HG02885 (cell line): Measurements from ENCODE around the gene POLRMT.
"Not testable (repeated sequence)": the region's sequence is repeated elsewhere in the genome, so short reads cannot be mapped to it uniquely, and the experiment has no call there.

Source experiments
- ATAC-seq: cut with Tn5 transposase; IDR thresholded peaks from one replicate; pipeline ENCODE4 v1.9.1; 2021; ENCODE audit warnings: mild to moderate bottlenecking; ENCODE audit not compliant: unreplicated experiment, poor library complexity

POLRMT gene

DNA sequence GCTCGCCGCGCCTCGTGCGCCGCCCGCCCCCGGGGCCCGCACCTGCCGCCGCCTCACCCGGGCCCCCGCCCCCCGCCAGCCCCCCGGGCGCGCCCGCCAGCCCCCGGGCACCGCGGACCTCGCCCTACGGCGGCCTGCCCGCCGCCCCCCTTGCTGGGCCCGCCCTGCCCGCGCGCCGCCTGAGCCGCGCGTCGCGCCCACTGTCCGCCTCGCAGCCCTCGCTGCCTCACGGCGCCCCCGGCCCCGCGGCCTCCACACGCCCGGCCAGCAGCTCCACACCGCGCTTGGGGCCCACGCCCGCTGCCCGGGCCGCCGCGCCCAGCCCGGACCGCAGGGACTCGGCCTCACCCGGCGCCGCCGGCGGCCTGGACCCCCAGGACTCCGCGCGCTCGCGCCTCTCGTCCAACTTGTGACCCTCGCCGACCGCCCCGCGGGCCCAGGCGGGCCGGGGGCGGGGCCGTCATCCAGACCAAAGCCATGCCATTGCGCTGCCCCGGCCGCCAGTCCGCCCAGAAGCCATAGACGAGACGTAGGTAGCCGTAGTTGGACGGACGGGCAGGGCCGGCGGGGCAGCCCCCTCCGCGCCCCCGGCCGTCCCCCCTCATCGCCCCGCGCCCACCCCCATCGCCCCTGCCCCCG lies 17.2 kb downstream of the POLRMT start:
- ATAC-seq = no peak

DNA sequence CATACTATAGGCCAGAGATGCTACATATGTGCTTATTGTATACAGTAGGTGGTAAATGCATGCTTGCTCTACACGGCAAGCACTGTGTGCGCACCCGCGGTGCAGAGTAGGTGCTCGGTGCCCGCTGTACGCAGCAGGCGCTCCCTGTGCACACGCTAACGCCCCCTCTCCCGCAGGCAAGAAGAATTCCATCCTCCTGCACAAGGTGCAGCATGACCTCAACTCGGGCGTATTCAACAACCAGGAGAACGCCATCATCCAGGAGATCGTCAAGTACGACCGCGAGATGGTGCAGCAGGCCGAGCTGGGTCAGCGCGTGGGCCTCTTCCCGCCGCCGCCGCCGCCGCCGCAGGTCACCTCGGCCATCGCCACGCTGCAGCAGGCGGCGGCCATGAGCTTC lies 17.7 kb downstream of the POLRMT start:
- ATAC-seq = no peak

DNA sequence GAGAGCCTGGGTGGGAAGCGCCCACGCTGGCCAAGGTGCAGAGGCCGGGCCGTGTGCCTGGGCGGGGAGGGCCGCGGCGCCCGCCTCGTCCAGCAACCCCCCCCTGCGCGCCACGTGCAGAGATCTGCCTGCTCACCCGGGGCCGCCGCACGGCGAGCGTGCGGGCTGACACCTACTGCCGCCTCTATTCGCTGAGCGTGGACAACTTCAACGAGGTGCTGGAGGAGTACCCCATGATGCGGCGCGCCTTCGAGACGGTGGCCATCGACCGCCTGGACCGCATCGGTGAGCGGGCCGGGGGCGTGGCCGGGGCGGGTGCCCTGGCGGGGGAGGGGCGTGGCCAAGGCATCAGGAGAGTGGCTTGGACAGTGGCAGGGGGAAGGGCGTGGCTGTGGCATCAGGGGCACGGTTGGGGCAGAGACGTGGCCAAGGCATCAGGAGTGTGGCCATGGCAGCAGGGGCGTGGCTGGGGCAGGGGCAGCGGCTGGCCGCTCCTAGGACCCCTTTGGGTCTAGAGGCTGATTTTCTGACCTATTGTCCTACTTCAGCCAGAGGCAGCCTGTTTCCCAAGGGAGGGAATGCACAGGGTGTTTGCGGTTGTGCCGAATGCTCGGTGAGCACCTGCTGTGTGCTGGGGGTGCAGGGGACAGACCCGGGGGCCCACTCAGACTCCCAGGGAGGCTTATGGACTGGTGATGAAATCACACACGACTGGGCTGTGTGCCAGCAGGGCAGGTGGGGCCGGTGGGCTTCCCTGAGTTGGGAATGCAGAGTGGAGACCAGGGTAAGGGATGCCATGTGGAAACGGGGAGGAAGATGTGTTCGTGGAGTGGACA lies 19.4 kb downstream of the POLRMT start:
- no peak for ATAC-seq

DNA sequence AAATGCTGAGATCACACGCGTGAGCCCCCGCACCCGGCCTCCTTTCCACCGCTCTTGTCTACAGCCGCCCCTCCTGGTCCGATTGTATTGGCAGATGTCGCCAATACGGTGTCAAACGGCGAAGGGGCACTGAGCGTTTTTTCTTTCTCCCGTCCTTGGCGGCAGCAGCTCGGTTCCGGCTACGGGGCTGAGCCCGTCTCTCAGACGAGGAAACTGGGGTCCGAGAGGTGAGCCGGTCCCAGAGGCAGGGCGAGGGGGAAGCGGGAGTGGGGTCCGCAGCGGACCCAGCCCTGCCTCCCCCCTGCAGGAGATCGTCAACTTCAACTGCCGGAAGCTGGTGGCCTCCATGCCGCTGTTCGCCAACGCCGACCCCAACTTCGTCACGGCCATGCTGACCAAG lies 20.4 kb downstream of the POLRMT start:
- ATAC-seq = no peak

DNA sequence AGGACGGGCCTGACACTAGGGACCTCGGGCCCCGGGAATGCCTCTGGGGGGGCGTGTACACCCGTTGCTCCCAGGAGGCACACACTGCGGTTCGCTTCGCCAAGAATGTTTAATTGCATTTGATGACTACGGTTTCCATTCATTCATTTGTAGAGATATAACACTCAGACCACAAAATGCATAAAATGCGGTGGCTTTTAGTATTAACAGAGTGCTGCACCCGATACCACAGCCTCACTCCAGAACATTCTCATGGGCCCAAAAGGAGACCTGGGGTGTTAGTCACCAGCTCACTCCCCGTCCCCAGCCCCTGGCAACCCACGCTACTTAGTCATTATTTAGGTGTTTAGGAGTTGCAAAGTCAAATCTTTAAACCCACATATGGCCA lies 21.9 kb downstream of the POLRMT start:
- ATAC-seq = no peak

DNA sequence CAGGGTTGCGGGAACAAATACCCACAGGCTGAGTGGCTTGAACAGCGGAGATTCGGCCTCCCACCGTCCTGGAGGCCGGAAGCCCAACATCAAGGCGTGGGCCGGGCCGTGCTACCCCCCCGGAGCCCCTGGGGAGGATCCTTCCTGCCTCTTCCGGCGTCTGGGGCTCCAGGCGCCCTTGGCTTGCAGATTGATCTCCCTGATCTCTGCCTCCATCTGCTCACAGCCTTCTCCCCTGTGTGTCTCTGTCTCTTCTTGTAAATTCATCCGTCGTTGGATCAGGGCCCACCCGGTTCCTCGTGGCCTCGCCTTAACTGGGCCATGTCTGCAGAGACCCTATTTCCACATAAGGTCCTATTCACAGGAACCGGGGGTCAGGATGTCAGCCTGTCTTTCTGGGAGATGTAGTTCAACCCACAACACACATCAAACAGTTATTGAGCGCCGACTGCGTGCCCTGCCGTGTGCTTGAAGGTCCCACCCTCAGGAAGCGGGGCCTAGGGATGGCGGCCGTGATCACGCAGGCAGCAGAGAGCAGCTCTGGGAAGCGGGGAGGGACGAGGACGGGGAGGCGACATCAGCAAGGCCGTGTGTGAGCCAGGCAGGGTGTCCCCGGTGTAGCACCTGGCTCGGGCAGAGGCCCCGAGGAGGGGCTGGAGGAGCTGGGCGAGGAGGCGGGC lies 22.4 kb downstream of the POLRMT start:
- ATAC-seq = no peak

DNA sequence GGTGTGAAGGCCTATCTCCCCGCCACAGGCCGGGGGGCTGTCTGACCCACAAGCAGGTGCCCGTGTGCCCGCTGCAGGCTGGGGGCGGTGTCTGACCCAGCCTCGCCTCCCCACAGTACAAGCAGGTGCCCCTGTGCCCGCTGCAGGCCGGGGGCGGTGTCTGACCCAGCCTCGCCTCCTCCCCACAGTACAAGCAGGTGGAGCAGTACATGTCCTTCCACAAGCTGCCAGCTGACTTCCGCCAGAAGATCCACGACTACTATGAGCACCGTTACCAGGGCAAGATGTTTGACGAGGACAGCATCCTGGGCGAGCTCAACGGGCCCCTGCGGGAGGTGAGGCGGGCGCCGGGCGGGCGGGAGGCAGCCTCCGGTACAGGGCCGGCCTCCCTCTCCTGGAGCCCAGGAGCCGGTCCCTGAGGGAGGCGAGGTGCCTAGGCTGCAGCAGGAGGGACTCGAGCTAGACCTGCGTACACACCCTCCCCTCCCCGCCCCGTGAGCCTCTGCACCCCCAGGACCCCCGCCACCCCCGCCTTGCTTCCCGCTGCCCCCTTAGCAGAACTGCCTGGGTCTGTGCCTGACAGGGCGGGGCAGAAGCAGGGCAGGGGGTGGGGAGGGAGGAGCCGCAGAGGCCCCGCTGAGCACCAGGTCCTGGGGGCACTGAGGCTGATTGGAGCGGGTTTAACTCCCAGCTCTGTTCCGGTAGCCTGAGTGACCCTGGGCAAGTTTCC lies 23.1 kb downstream of the POLRMT start:
- no peak for ATAC-seq

DNA sequence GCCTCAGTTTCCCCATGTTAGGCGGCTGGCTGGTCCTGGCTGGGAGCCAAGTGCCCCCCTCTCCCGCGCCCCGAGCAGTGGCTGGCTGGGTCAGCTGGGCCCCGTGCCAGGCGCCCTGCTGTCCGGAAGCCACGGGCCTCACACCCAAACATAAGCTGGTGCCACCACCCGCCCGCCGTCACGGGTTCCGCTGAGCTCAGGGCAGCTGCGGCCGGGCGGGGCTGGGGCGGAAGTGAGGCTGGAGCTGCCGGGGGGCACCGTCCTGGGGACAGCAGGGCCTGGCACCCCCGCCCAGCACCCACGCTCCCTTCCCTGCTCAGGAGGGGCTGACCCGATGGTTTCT lies 24.4 kb downstream of the POLRMT start:
- no peak for ATAC-seq

DNA sequence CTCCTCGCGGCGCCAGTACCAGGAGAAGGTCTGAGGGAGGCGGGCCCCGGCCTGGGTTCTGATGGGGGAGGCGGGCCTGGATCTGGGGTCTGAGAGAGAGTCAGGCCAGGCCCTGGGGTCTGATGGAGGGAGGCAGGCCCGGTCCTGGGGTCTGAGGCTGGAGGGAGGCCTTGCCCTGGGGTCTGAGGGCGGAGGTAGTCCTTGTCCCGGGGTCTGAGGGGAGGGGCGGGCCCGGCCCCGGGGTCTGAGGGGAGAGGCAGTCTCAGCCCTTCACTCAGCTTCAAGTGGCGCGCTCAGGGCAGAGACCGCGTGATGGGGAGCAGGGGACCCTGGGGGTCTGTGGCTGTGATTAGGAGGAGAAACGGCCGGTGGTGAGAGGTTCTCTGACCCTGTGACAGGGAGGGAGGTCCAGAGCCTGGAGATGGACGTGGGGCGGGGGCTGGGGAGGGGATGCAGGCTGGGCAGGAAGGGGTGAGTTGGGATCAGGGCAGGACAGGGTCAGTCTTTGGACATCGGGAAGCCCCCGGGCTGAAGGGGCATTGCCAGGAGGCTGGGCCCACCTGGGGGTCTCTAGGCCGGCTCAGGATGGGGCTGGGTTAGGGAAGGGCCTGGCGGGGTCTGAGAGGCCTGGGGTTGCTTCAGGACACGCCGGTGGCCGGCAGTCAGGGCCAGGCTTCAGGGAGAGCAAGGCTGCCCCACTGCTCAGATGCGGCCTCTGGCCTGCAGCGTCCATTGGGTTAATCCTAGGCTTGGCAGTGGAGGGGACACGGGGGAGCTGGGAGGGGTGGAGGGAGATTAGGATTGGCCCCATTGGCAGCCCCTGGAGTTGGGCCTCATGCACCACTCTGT lies 25.0 kb downstream of the POLRMT start:
- no peak for ATAC-seq

DNA sequence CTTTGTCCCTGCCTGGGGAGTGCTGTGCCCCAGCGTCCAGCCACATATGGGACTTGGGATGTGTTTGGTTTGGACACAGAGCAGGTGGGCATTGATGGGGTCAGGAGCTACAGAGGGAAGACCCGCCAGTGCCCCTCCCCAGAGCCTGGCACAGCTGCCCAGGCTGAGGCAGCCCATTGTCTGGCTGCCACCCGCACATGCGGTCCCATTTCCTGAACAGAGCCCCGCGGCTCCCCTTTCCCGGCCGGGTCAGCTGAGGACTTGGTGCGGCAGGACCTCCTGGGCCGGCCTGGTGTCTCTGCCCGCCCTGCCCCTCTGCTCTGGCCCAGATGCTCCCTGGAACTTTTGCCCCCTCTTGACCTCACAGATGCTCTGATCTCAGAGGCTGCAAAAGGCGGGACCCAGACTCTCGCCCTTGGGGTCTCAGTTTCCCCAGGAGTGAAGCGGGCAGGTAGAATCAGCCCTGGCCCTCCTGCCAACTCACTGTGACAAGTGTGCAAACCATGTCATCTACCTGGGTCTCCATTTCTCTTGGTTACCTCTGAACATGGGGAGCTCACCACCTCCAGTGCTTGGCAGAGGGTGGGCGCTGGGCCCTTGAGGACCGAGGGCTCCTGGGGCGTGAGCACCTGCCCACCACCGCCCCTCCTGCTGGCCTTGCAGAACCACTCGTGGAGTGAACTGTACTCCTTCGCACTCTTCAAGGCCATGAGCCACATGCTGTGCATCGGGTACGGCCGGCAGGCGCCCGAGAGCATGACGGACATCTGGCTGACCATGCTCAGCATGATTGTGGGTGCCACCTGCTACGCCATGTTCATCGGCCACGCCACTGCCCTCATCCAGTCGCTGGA lies 25.8 kb downstream of the POLRMT start:
- ATAC-seq = no peak

DNA sequence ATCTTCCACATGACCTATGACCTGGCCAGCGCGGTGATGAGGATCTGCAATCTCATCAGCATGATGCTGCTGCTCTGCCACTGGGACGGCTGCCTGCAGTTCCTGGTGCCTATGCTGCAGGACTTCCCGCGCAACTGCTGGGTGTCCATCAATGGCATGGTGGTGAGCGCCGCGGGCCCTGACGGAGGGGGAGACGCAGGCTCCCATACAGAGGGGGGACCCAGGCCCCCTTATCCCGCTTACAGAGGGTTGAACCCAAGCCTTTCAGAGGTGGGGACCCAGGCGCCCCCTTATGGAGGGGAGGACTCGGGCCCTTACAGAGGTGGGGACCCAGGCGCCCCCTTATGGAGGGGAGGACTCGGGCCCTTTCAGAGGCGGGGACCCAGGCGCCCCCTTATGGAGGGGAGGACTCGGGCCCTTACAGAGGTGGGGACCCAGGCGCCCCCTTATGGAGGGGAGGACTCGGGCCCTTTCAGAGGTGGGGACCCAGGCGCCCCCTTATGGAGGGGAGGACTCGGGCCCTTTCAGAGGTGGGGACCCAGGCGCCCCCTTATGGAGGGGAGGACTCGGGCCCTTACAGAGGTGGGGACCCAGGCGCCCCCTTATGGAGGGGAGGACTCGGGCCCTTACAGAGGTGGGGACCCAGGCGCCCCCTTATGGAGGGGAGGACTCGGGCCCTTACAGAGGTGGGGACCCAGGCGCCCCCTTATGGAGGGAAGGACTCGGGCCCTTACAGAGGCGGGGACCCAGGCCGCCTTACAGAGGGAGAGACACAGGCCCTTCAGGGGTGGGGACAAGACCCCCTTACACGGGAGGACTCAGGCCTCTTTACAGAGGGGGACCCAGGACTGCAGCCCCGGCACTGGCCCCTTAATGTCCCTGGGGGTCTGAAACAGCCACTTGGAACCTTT lies 28.0 kb downstream of the POLRMT start:
- not testable (repeated sequence) for ATAC-seq

DNA sequence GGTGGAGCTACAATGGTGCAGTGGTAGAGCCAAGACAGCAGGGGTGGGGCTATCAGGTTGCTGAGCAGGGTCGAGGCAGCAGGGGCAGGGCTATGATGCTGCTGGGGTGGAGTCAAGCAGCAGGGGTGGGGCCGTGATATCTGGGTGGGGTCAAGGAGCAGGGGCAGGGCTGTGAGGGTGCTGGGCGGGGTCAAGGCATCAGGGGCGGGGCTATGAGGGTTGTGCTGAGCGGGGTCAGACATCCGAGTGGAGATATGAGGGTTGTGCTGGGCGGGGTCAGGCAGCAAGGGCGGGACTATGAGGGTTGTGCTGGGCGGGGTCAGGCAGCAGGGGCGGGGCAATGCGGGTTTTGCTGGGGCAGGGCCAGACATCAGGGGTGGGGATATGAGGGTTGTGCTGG lies 29.0 kb downstream of the POLRMT start:
- ATAC-seq = no peak

DNA sequence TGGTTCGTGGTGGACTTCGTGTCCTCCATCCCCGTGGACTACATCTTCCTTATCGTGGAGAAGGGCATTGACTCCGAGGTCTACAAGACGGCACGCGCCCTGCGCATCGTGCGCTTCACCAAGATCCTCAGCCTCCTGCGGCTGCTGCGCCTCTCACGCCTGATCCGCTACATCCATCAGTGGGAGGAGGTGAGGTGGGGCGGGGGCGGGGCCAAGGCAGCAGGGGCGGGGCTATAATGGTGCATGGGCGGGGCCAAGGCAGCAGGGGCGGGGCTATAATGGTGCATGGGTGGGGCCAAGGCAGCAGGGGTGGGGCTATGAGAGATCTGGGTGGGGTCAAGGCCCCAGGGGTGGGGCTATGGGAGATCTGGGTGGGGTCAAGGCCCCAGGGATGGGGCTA lies 29.6 kb downstream of the POLRMT start:
- ATAC-seq = not testable (repeated sequence)

DNA sequence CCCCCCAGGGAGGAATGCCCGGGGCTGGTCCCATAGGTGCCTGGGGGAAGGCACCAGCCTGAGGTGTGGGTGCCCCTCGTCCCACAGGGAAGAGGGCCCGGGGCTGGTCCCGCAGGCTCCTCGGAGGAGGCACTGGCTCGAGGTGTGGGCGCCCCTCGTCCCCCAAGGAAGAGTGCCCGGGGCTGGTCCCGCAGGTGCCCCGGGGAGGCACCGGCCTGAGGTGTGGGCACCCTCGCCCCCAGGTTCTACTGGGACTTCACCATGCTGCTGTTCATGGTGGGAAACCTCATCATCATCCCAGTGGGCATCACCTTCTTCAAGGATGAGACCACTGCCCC lies 30.1 kb downstream of the POLRMT start:
- ATAC-seq = not testable (repeated sequence)

DNA sequence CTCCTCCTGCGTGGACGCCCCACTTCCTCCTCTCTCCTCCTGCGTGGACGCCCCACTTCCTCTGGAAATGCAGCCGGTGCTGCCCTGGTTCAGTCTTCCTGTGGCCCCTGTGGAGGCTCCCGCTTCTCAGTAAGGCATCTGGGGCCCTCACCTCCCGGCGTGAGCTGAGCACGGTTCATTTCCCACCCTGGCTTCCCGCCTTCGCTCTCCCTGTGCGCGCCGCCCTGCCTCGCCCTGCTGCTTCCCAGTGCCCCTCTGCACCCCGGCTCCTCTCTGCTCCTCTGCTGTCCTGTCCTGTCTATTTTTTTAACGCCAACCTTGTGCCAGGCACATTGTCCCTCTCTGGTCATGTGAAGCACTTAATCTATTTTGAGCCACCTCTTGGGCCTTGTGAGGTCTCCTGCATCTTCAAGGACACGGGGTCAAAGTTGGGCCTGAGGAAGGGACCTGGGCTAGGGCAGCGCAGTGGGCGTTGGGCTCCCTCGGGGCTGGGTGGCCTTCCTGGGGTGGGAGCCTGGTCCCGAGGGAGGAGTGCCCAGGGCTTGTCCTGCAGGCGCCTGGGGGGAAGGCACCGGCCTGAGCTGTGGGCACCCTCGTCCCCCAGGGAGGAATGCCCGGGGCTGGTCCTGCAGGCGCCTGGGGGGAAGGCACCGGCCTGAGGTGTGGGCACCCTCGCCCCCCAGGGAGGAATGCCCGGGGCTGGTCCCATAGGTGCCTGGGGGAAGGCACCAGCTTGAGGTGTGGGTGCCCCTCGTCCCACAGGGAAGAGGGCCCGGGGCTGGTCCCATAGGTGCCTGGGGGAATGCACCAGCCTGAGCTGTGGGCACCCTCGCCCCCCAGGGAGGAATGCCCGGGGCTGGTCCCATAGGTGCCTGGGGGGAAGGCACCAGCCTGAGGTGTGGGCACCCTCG lies 30.7 kb downstream of the POLRMT start:
- ATAC-seq = no peak

DNA sequence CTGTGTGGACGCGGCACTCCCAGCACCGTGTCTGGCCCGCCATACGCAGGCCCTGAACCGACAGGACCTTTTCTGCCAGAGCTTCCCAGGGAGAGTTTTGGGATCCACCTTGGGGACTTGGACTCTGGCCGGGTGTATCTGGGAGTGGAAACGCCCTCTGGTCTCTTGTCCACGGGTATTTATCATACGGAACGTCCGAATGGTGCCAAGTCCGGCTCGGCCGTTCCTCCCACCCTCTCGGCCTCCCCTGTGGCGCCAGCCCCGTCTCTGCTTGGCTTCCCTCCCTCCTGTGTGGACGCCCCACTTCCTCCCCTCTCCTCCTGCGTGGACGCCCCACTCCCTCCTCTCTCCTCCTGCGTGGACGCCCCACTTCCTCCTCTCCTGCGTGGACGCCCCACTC lies 31.5 kb downstream of the POLRMT start:
- no peak for ATAC-seq

DNA sequence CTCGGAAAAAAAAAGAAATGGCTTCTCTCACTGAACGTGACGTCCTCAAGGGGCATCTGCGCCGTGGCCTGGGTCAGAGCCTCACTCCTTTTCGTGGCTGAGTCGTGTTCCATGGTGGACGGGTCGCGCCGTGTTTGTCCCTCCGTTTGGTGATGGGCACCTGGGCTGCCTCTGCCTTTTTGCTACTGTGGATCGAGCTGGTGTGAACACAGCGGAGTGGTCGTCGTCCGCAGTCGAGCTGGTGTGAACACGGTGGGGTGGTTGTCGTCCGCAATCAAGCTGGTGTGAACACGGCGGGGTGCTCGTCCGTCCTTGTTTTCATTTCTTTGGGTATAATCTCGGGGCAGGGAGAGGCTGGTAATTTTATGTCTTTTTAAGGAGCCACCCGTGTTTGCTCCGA lies 32.0 kb downstream of the POLRMT start:
- no peak for ATAC-seq
